ENCODE data around the gene CYP3A7. TPM values are rescaled to one million over a fixed set of nuclear protein-coding genes. Genes with fewer than 3 reads are reported as not detected.
"Not testable (repeated sequence)": the region's sequence is repeated elsewhere in the genome, so short reads cannot be mapped to it uniquely, and the experiment has no call there.

The CYP3A7 gene
- total and polyA plus RNA-seq, 9 donors, result 0.04 to 0.36 (median 0.29) TPM; not detected in 3

DNA sequence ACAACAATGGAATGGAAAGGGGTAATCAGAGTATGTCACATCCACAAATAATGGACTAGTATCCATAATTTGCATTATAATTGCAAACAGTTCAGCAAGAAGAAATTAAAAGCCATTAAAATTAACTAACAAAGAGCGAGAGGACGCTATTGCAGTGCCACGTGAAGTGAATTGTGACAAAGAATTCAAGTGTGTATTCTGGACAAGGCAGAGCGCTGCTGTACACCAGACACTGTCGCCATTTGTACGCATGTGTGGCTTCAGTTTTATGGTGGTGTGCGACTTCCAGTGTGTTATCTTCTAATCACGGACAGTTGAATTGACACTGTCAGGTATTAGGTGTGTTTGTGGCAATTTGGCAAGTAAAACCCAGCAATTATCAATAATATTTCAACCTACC is 66.5 kb downstream of the CYP3A7 start:
- no peak for DNase-seq
- H3K27me3 ChIP-seq, result no peaks in the 10 kb centered on the region
- H3K4me1 ChIP-seq (ENCODE audit: insufficient read depth), result no peaks in the 10 kb centered on the region
- 90 to 97% (median 90%) methylated on average over 8 of the region's 8 CpGs for WGBS, 3 donors
- H3K36me3 ChIP-seq, result no peaks in the 10 kb centered on the region
- TF ChIP-seq EP300 (IDR thresholded peaks at IDR 0.05) (no peak), POLR2A (IDR thresholded peaks at IDR 0.05) (no peak), CTCF (IDR thresholded peaks at IDR 0.05) (no peak)
- H3K4me3 ChIP-seq, result no peak overlapping the region
- no peaks in the 10 kb centered on the region for H3K9me3 ChIP-seq
- H3K27ac ChIP-seq, result no peak overlapping the region
- intact Hi-C loops (cut with DNase I), result no loop called here

GRCh38 chr7:99667179-99667578 is 67.8 kb downstream of the CYP3A7 start:
- Histone ChIP-seq H3K36me3 (no peaks in the 10 kb centered on the region), H3K4me1 (ENCODE audit: insufficient read depth) (no peaks in the 10 kb centered on the region), H3K27me3 (no peaks in the 10 kb centered on the region), H3K4me3 (no peak overlapping the region), H3K9me3 (no peaks in the 10 kb centered on the region), H3K27ac (no peak overlapping the region)
- no peak for DNase-seq
- intact Hi-C loops (cut with DNase I), result no loop called here
- TF ChIP-seq CTCF (IDR thresholded peaks at IDR 0.05) (no peak), EP300 (IDR thresholded peaks at IDR 0.05) (no peak), POLR2A (IDR thresholded peaks at IDR 0.05) (no peak)
- WGBS, 3 donors, result 63 to 82% (median 67%) methylated on average over 2 of the region's 2 CpGs

- TF ChIP-seq EP300 (IDR thresholded peaks at IDR 0.05) (no peak), POLR2A (IDR thresholded peaks at IDR 0.05) (no peak), CTCF (IDR thresholded peaks at IDR 0.05) (no peak)
- H3K9me3 ChIP-seq, result no peaks in the 10 kb centered on the region
- DNase-seq, result no peak
- no peaks in the 10 kb centered on the region for H3K4me1 ChIP-seq (ENCODE audit: insufficient read depth)
- H3K4me3 ChIP-seq, result no peak overlapping the region
- 78 to 94% (median 90%) methylated on average over 1 of the region's 1 CpG for WGBS, 3 donors
- intact Hi-C loops (cut with DNase I), result no loop called here
- no peak overlapping the region for H3K27ac ChIP-seq
- no peaks in the 10 kb centered on the region for H3K36me3 ChIP-seq
- no peaks in the 10 kb centered on the region for H3K27me3 ChIP-seq
These were observed 69.0 kb downstream of the CYP3A7 start for GRCh38 chr7:99666013-99666395.

DNA sequence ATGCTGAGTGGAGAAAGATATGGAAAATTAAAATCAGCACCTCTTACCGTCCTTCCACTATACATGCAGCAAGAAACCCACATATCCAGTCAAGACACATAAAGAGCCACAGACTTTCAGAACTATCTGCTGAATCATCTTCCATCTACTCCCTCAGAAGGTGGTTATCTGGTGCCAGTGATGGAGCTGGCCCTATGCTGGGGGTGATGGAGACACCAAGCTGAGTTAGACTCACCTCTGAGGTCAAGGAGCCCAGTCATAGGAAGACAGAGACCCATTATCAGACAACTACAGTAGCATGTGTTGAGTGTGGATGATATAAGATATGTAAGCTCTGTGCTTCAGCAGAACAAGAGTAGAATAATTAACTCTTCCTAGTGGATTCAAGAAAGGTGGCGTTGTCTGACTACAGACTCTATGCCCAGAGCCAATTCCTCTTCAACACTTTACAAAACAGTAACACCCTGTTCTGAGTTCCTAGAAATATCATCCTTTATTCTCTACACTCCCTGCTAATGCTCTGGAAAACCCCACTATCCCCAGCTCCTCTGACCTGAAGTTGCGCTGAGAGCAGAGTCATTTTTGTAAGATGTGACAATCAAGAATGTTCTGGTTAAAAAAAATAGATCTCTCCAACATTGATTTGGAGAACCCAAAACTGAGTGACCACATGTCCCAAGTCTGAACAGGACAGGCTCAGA is 69.5 kb downstream of the CYP3A7 start:
- Histone ChIP-seq H3K36me3 (no peaks in the 10 kb centered on the region), H3K4me1 (ENCODE audit: insufficient read depth) (no peaks in the 10 kb centered on the region), H3K27ac (no peak overlapping the region), H3K4me3 (no peak overlapping the region), H3K27me3 (no peaks in the 10 kb centered on the region), H3K9me3 (no peaks in the 10 kb centered on the region)
- TF ChIP-seq EP300 (IDR thresholded peaks at IDR 0.05) (no peak), CTCF (IDR thresholded peaks at IDR 0.05) (no peak), POLR2A (IDR thresholded peaks at IDR 0.05) (no peak)
- intact Hi-C loops (cut with DNase I), result no loop called here
- DNase-seq, result no peak
- 94 to 98% (median 97%) methylated on average over 3 of the region's 3 CpGs for WGBS, 3 donors

DNA sequence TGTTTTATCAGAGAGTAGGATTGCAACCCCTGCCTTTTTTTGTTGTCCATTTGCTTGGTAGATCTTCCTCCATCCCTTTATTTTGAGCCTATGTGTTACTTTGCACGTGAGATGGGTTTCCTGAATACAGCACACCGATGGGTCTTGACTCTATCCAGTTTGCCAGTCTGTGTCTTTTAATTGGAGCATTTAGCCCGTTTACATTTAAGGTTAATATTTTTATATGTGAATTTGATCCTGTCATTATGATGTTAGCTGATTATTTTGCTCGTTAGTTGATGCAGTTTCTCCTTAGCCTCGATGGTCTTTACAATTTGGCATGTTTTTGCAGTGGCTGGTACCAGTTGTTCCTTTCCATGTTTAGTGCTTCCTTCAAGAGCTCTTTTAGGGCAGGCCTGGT is 77.1 kb downstream of the CYP3A7 start:
- H3K4me3 ChIP-seq; intact Hi-C loops (cut with DNase I); H3K27ac ChIP-seq; H3K4me1 ChIP-seq (ENCODE audit: insufficient read depth); DNase-seq; H3K27me3 ChIP-seq; H3K36me3 ChIP-seq; H3K9me3 ChIP-seq: not testable (repeated sequence)
- WGBS, 3 donors, result 84 to 93% (median 89%) methylated on average over 5 of the region's 5 CpGs
